ENCODE measurements around the gene COMMD9.
"Not testable (repeated sequence)": the region's sequence is repeated elsewhere in the genome, so short reads cannot be mapped to it uniquely, and the experiment has no call there.

The COMMD9 gene

GRCh38 chr11:36289226-36289852 lies at the start of gene COMMD9:
Gene COMMD9, minus strand, starts transcription at chr11:36289424. Its CDS starts 12 bp downstream, at chr11:36289412.
- peak; percentile 79 for DNase-seq (ENCODE audit: low read depth)
- peak within 1 kb of the TSS; percentile 97 for H3K4me3 ChIP-seq (ENCODE audit: low read length)
- TF ChIP-seq, protein P1, sequence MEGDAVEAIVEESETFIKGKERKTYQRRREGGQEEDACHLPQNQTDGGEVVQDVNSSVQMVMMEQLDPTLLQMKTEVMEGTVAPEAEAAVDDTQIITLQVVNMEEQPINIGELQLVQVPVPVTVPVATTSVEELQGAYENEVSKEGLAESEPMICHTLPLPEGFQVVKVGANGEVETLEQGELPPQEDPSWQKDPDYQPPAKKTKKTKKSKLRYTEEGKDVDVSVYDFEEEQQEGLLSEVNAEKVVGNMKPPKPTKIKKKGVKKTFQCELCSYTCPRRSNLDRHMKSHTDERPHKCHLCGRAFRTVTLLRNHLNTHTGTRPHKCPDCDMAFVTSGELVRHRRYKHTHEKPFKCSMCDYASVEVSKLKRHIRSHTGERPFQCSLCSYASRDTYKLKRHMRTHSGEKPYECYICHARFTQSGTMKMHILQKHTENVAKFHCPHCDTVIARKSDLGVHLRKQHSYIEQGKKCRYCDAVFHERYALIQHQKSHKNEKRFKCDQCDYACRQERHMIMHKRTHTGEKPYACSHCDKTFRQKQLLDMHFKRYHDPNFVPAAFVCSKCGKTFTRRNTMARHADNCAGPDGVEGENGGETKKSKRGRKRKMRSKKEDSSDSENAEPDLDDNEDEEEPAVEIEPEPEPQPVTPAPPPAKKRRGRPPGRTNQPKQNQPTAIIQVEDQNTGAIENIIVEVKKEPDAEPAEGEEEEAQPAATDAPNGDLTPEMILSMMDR (conservative IDR thresholded peaks at IDR 0.05; ENCODE audit: low read depth, low read length): no peak

DNA sequence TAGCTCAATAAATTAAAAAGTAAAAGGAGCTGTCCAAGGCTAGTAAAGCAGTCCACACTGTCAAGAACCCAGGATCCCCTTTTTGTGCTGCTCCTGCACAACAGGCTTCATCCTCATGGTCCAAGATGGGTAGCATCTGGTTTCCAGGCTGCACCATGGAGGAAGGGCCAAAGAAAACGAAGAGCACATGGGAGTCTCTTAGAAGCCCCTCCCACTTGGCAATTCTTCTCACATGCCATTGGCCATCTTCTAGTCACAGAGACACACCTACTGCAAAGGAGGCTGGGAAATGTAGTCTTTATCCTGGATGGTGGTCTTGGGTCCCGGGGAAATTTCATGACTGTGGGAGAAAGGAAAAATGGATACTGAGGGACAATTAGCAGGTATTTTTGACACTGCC lies 44.7 kb upstream of the COMMD9 start:
- no peak for DNase-seq (ENCODE audit: low read depth)
- no peak overlapping the region for H3K4me3 ChIP-seq (ENCODE audit: low read length)
- TF ChIP-seq, protein P1 (conservative IDR thresholded peaks at IDR 0.05; ENCODE audit: low read depth, low read length): no peak

- H3K4me3 ChIP-seq (ENCODE audit: low read length): no peak overlapping the region
- no peak for DNase-seq (ENCODE audit: low read depth)
- TF ChIP-seq, protein P1 (conservative IDR thresholded peaks at IDR 0.05; ENCODE audit: low read depth, low read length): no peak
Observed at GRCh38 chr11:36333468-36333867, 44.2 kb upstream of the COMMD9 start.

- no peak for DNase-seq (ENCODE audit: low read depth)
- H3K4me3 ChIP-seq (ENCODE audit: low read length): no peak overlapping the region
- TF ChIP-seq, protein P1 (conservative IDR thresholded peaks at IDR 0.05; ENCODE audit: low read depth, low read length): no peak
Observed at GRCh38 chr11:36330411-36330810, 41.2 kb upstream of the COMMD9 start.

GRCh38 chr11:36328966-36329673 lies 39.9 kb upstream of the COMMD9 start:
- no peak overlapping the region for H3K4me3 ChIP-seq (ENCODE audit: low read length)
- TF ChIP-seq, protein P1 (conservative IDR thresholded peaks at IDR 0.05; ENCODE audit: low read depth, low read length): no peak
- DNase-seq (ENCODE audit: low read depth): no peak

GRCh38 chr11:36326524-36327419 lies 37.5 kb upstream of the COMMD9 start:
- TF ChIP-seq, protein P1 (conservative IDR thresholded peaks at IDR 0.05; ENCODE audit: low read depth, low read length): no peak
- no peak for DNase-seq (ENCODE audit: low read depth)
- H3K4me3 ChIP-seq (ENCODE audit: low read length): no peak overlapping the region

GRCh38 chr11:36325403-36325802 lies 36.2 kb upstream of the COMMD9 start:
- not testable (repeated sequence) for H3K4me3 ChIP-seq (ENCODE audit: low read length); DNase-seq (ENCODE audit: low read depth)

DNA sequence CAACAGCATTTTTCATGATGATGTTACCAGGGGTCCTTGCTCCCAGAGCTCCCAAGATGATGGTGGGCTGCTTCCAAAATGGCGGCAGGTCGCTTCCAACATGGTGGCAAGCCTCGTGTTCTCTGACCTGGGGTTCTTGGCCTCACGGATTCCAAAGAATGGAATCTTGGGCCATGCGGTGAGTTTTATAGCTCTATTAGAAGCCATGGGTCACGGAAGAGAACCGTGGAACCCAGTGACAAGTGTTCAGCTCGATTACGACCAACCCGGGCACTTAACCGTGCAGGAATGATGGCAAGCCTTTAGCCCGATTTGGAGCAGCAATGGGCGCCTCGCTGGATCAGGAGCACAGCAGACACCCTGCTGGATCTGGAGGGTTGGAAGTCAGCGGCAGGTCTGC lies 35.7 kb upstream of the COMMD9 start:
- not testable (repeated sequence) for H3K4me3 ChIP-seq (ENCODE audit: low read length); DNase-seq (ENCODE audit: low read depth)
